DOHH2 (cell line): ENCODE measurements around the gene ADGRG1.
A peak's percentile ranks its signal among the peaks of the same experiment; 100 is the strongest.

ENCODE experiments used
- H3F3A ChIP-seq: fragments of 200-600 bp; sonication (generic), shearing (Covaris generic); 2 replicates; pipeline ENCODE4 v1.6.0; 2016; ENCODE audit warnings: antibody characterized with exemption, mild to moderate bottlenecking; ENCODE audit not compliant: control insufficient read depth, insufficient read depth
- H3K27ac ChIP-seq: fragments of 200-600 bp; sonication (generic); 2 replicates; pipeline ENCODE4 v1.5.1; 2014; ENCODE audit warnings: low read depth, mild to moderate bottlenecking, low read length, moderate library complexity
- H3K27me3 ChIP-seq: fragments of 200-600 bp; sonication (generic); 2 replicates; pipeline ENCODE4 v1.6.1; 2014; ENCODE audit warnings: mild to moderate bottlenecking, low read length, mixed read lengths; ENCODE audit not compliant: control insufficient read depth
- H3K36me3 ChIP-seq: fragments of 200-600 bp; sonication (generic); 2 replicates; pipeline ENCODE4 v1.6.1; 2014; ENCODE audit warnings: mild to moderate bottlenecking, low read length, moderate library complexity, mixed read lengths; ENCODE audit not compliant: control insufficient read depth
- H3K4me1 ChIP-seq: fragments of 200-600 bp; sonication (generic); 2 replicates; pipeline ENCODE4 v1.6.1; 2014; ENCODE audit warnings: mild to moderate bottlenecking, low read length, mixed read lengths; ENCODE audit not compliant: control insufficient read depth
- H3K4me2 ChIP-seq: fragments of 200-600 bp; sonication (generic); 2 replicates; pipeline ENCODE4 v1.6.0; 2014; ENCODE audit warnings: mild to moderate bottlenecking, low read length, moderate library complexity
- H3K4me3 ChIP-seq: fragments of 200-600 bp; sonication (generic); 2 replicates; pipeline ENCODE4 v1.5.1; 2014; ENCODE audit warnings: mild to moderate bottlenecking, low read length, mixed read lengths
- H3K79me2 ChIP-seq: fragments of 200-600 bp; sonication (generic); 2 replicates; pipeline ENCODE4 v1.6.1; 2014; ENCODE audit warnings: mild to moderate bottlenecking, low read length, mixed read lengths; ENCODE audit not compliant: control insufficient read depth
- H3K9me2 ChIP-seq: fragments of 200-600 bp; sonication (generic); replicated peaks from 2 replicates; pipeline ENCODE4 v1.6.1; 2014; ENCODE audit warnings: mild to moderate bottlenecking, low read length, mixed read lengths; ENCODE audit not compliant: control insufficient read depth
- H3K9me3 ChIP-seq: fragments of 200-600 bp; sonication (generic); 2 replicates; pipeline ENCODE4 v1.6.1; 2014; ENCODE audit warnings: antibody characterized with exemption, low read length, mixed read lengths; ENCODE audit not compliant: control insufficient read depth, insufficient read depth
- H4K20me1 ChIP-seq: fragments of 200-600 bp; sonication (generic); 2 replicates; pipeline ENCODE4 v1.6.0; 2014; ENCODE audit warnings: low read depth, mild to moderate bottlenecking, antibody characterized with exemption, low read length, moderate library complexity; ENCODE audit not compliant: control insufficient read depth, insufficient read depth
- CTCF ChIP-seq: fragments of 200-600 bp; sonication (generic); IDR thresholded peaks from one replicate; pipeline ENCODE4 v1.5.1; 2014; ENCODE audit warnings: antibody characterized with exemption, mild to moderate bottlenecking, low read depth, low read length; ENCODE audit not compliant: poor library complexity, severe bottlenecking
- EZH2phosphoT487 ChIP-seq: fragments of 200-600 bp; sonication (generic); IDR thresholded peaks from 2 replicates; pipeline ENCODE4 v1.6.1; 2017; ENCODE audit warnings: borderline replicate concordance, mild to moderate bottlenecking, antibody characterized with exemption, low read length, moderate library complexity, mixed read lengths

The ADGRG1 gene

GRCh38 chr16:57687363-57687929 lies 59.0 kb downstream of the ADGRG1 start:
- no peak overlapping the region for H3K4me2 ChIP-seq

GRCh38 chr16:57688487-57688986 lies 60.1 kb downstream of the ADGRG1 start:
- TF ChIP-seq EZH2phosphoT487, result no peak
- TF ChIP-seq CTCF, result no peak
- H3K4me2 ChIP-seq, result no peak overlapping the region

More at GRCh38 chr16:57687363-57687929, 59.0 kb downstream of the ADGRG1 start:
- H3F3A ChIP-seq, result no peaks in the 10 kb centered on the region
- no peaks in the 10 kb centered on the region for H3K36me3 ChIP-seq
- TF ChIP-seq CTCF, result no peak
- TF ChIP-seq EZH2phosphoT487, result no peak
- no peak overlapping the region for H3K4me3 ChIP-seq
- peaks cover 25% of the 10 kb centered on the region for H3K4me1 ChIP-seq
- H3K27ac ChIP-seq, result no peak overlapping the region
- H3K27me3 ChIP-seq, result no peaks in the 10 kb centered on the region; the same call in 1 of the 2 replicates
- no peaks in the 10 kb centered on the region for H4K20me1 ChIP-seq
- H3K9me3 ChIP-seq, result no peaks in the 10 kb centered on the region
- H3K79me2 ChIP-seq, result no peaks in the 10 kb centered on the region
- H3K9me2 ChIP-seq, result no peaks in the 10 kb centered on the region

DNA sequence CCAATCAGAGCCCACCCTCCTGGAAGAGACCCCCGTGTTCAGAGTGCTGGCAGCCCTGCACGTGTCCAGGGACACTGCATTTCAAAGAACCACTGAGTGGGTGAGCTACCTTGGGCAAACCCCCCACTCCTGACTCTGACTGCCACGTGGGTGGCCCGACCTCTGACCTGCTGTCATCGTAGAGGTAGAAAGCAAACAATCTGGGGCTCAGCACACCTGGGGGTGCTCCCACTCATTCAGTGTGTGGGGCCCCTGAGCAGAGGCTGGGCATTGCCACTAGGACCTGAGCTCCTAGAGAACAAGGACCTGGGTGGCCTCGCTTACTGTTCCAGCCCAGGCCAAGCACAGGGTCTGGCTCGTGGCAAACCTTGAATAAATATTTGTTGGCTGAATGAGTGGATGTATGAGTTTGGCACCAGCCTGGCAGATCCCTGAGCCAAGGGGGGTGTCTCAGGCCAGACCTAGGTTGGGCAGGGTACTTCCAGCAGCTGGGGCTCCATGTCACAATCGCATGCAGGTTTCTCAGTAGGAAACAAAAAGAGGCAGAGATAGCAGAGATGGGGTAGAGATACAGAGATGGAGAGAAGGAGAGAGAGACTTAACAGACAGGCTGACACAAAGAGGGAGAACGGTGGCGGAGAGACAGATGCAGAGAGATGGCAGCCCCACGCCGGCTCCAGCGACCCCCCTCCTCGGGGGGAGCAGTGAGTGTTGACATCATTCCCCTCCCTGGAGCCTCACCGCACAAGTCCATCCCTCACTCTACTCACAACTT lies 60.7 kb downstream of the ADGRG1 start:
- no peak overlapping the region for H3K27ac ChIP-seq
- H3K36me3 ChIP-seq, result no peaks in the 10 kb centered on the region
- no peaks in the 10 kb centered on the region for H3K9me3 ChIP-seq
- H3K79me2 ChIP-seq, result no peaks in the 10 kb centered on the region
- peak overlapping the region; percentile 44 for H3K4me2 ChIP-seq
- H4K20me1 ChIP-seq, result no peaks in the 10 kb centered on the region
- H3K4me1 ChIP-seq, result peaks cover 25% of the 10 kb centered on the region
- TF ChIP-seq CTCF (no peak), EZH2phosphoT487 (no peak)
- H3F3A ChIP-seq, result no peaks in the 10 kb centered on the region
- no peaks in the 10 kb centered on the region; the same call in 1 of the 2 replicates for H3K27me3 ChIP-seq
- no peaks in the 10 kb centered on the region for H3K9me2 ChIP-seq
- H3K4me3 ChIP-seq, result no peak overlapping the region

More at GRCh38 chr16:57688487-57688986, 60.1 kb downstream of the ADGRG1 start:
- Histone ChIP-seq H3K79me2 (no peaks in the 10 kb centered on the region), H3K27me3 (no peaks in the 10 kb centered on the region; the same call in 1 of the 2 replicates), H3K4me1 (peaks cover 25% of the 10 kb centered on the region), H3K9me3 (no peaks in the 10 kb centered on the region), H3K27ac (no peak overlapping the region), H3K36me3 (no peaks in the 10 kb centered on the region), H3F3A (no peaks in the 10 kb centered on the region), H3K9me2 (no peaks in the 10 kb centered on the region), H3K4me3 (no peak overlapping the region), H4K20me1 (no peaks in the 10 kb centered on the region)
